Common myeloid progenitor, CD34-positive (primary cell): Measurements from ENCODE around the gene PRRT1B.
A peak's percentile ranks its signal among the peaks of the same experiment; 100 is the strongest.
"Not testable (repeated sequence)": the region's sequence is repeated elsewhere in the genome, so short reads cannot be mapped to it uniquely, and the experiment has no call there.

Experiments used
- CTCF ChIA-PET: fragments of 350-600 bp; sonication (Branson Sonifier 250); formaldehyde crosslinking; loops from one replicate; lab custom pipeline; 2021; ENCODE audit warnings: antibody characterized with exemption; lab: Charles Lee
- POLR2A ChIA-PET: fragments of 350-600 bp; sonication (Branson Sonifier 250); formaldehyde crosslinking; loops from one replicate; lab custom pipeline; 2021; ENCODE audit warnings: antibody characterized with exemption; lab: Charles Lee
- DNase-seq, 3 donors: peaks; one replicate each; pipeline versions ENCODE4 v3.0.0 to v3.0.0-alpha.2; 2013
- H3K27ac ChIP-seq, 2 experiments: 1 replicate in 1 of 2; 2 replicates in 1 of 2; pipeline ENCODE4 v1.7.0; 2013; ENCODE audit warnings: inconsistent platforms in 2 of 2, low read length in 2 of 2, mild to moderate bottlenecking in 2 of 2, low read depth in 1 of 2, moderate library complexity in 1 of 2; ENCODE audit not compliant: severe bottlenecking in 2 of 2, insufficient read depth in 1 of 2, poor library complexity in 1 of 2
- H3K27me3 ChIP-seq, 5 experiments: replicated peaks in 2 of 5; 1 replicate in 3 of 5; 2 replicates in 2 of 5; pipeline versions ENCODE4 v1.6.1 to v1.7.0; 2013; ENCODE audit warnings: low read length in 4 of 5, mild to moderate bottlenecking in 2 of 5, moderate library complexity in 2 of 5, inconsistent platforms in 1 of 5; ENCODE audit not compliant: insufficient read depth in 5 of 5, control insufficient read depth in 4 of 5
- H3K36me3 ChIP-seq, 4 experiments: 1 replicate in 2 of 4; 2 replicates in 2 of 4; pipeline versions ENCODE4 v1.6.1 to v1.7.0; 2013; ENCODE audit warnings: low read length in 3 of 4, control low read depth in 1 of 4, mild to moderate bottlenecking in 1 of 4; ENCODE audit not compliant: control insufficient read depth in 4 of 4, insufficient read depth in 4 of 4
- H3K4me1 ChIP-seq, 4 experiments: 1 replicate in 3 of 4; 2 replicates in 1 of 4; pipeline versions ENCODE4 v1.6.1 to v1.7.1; 2013; ENCODE audit warnings: low read length in 3 of 4, mild to moderate bottlenecking in 3 of 4, control low read depth in 1 of 4, inconsistent platforms in 1 of 4, moderate library complexity in 1 of 4; ENCODE audit not compliant: control insufficient read depth in 4 of 4, insufficient read depth in 4 of 4; ENCODE audit errors: control extremely low read depth in 1 of 4
- H3K4me3 ChIP-seq, 7 experiments: 1 replicate in 4 of 7; 2 replicates in 3 of 7; pipeline versions ENCODE4 v1.5.1 to v1.7.0; 2013; ENCODE audit warnings: mild to moderate bottlenecking in 7 of 7, low read length in 6 of 7, moderate library complexity in 6 of 7, inconsistent platforms in 2 of 7, low read depth in 2 of 7, control low read depth in 1 of 7; ENCODE audit not compliant: insufficient read depth in 4 of 7, control insufficient read depth in 1 of 7; ENCODE audit errors: extremely low read depth in 1 of 7
- H3K9me3 ChIP-seq, 5 experiments: 1 replicate in 4 of 5; 2 replicates in 1 of 5; pipeline versions ENCODE4 v1.6.1 to v1.7.1; 2013; ENCODE audit warnings: low read length in 4 of 5, mild to moderate bottlenecking in 2 of 5, inconsistent platforms in 1 of 5, low read depth in 1 of 5, moderate library complexity in 1 of 5; ENCODE audit not compliant: control insufficient read depth in 4 of 5, insufficient read depth in 2 of 5; ENCODE audit errors: control extremely low read depth in 1 of 5
- WGBS: methylation state at CpG from one replicate; pipeline ENCODE4 v1.1.5; 2013; ENCODE audit not compliant: insufficient coverage; 5-methylcytosine and 5-hydroxymethylcytosine counted together

PRRT1B gene

DNA sequence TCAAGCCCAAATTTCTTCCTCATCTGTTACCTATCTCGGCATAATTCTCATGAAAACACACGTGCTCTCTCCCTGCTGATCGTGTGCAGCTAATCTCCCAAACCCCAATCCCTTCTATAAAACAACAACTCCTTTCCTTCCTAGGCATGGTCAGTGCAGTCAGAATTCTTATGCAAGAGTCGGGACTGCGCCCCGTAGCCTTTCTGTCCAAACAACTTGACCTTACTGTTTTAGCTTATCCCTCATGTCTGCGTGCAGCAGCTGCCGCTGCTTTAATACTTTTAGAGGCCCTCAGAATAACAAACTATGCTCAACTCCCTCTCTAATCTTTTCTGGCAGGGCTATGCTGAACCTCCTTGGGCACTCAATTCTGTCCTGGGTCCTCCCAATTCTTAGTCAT lies 5.1 kb downstream of the PRRT1B start:
- DNase-seq, CTCF ChIA-PET, POLR2A ChIA-PET, H3K9me3 ChIP-seq, H3K27ac ChIP-seq, H3K4me3 ChIP-seq, H3K36me3 ChIP-seq: not testable (repeated sequence)
- Histone ChIP-seq H3K4me1 (peaks cover 0 to 13% (median 9%) of the 10 kb centered on the region in 4 experiments), H3K27me3 (peaks cover 5 to 64% (median 16%) of the 10 kb centered on the region in 5 experiments)
- WGBS = 92% methylated on average over 8 of the region's 8 CpGs

DNA sequence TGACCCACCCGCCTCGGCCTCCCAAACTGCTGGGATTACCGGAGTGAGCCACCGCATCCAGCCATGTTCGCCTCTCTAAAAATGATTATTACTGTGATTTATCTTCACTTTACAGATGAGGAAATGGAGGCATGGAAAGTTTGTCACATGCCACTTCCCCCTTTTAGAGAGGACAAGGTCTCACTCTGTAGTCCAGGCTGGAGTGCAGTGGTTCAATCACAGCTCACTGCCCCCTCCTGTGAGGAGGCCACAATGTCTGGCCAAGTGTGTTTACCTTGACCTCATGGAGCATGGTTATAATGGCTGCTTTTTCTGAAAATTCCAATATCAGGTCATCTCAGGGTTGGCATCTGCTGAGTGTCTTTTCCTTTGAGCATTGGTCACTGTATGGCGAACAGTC lies 6.7 kb downstream of the PRRT1B start:
- POLR2A ChIA-PET = no interaction called here
- H3K36me3 ChIP-seq = no peaks in the 10 kb centered on the region
- no peak overlapping the region for H3K27ac ChIP-seq
- no peak overlapping the region for H3K4me3 ChIP-seq
- DNase-seq = no peak
- peaks cover 5 to 59% (median 20%) of the 10 kb centered on the region in 5 experiments for H3K27me3 ChIP-seq
- peaks cover 0 to 5% (median 3%) of the 10 kb centered on the region in 5 experiments for H3K9me3 ChIP-seq
- CTCF ChIA-PET = no interaction called here
- 100% methylated on average over 2 of the region's 6 CpGs for WGBS
- peaks cover 0 to 2% (median 0%) of the 10 kb centered on the region in 4 experiments for H3K4me1 ChIP-seq

- WGBS = 40% methylated on average over 37 of the region's 60 CpGs
- Histone ChIP-seq H3K27me3 (peaks cover 5 to 41% (median 20%) of the 10 kb centered on the region in 5 experiments), H3K27ac (no peak overlapping the region), H3K4me1 (peaks cover 0 to 2% (median 0%) of the 10 kb centered on the region in 4 experiments), H3K4me3 (no peak overlapping the region), H3K9me3 (peaks cover 0 to 4% (median 1%) of the 10 kb centered on the region in 5 experiments), H3K36me3 (no peaks in the 10 kb centered on the region)
- ChIA-PET POLR2A (no interaction called here), CTCF (interaction anchor here (1.2 kb wide), 1 partner anchor 31 kb away, joined by 5 read pairs; no protein-coding TSS in a partner anchor)
- peak in 1 of 3 donors; percentile 10 for DNase-seq
Measured at GRCh38 chr9:131554087-131554842, 8.9 kb downstream of the PRRT1B start.

DNA sequence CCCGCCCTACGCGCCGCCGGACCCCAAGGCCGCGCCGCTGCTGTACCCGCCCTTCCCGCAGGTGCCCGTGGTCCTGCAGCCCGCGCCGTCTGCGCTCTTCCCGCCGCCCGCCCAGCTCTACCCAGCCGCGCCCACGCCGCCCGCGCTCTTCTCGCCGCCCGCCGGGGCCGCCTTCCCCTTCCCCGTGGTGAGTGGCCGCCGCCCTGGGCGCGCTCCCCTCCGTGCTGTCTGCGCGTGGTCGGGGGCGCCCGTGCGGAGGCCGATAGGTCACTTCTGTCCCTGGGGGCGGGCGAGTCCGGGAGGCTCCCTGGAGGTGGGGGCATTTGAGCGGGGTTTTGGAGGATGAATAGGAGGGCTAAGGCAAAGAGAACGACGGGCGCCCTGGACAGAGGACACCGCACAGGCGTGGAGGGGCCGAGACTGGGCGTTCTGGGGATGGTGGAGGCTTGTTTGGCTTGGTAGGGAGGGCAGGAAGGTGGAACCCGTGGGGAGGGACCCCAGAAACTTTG lies 9.6 kb downstream of the PRRT1B start:
- ChIA-PET CTCF (interaction anchor here (1.2 kb wide), 1 partner anchor 31 kb away, joined by 5 read pairs; no protein-coding TSS in a partner anchor), POLR2A (no interaction called here)
- Histone ChIP-seq H3K4me3 (no peak overlapping the region), H3K36me3 (no peaks in the 10 kb centered on the region), H3K27ac (no peak overlapping the region), H3K9me3 (peaks cover 0 to 4% (median 0%) of the 10 kb centered on the region in 5 experiments), H3K27me3 (peaks cover 5 to 36% (median 20%) of the 10 kb centered on the region in 5 experiments), H3K4me1 (peaks cover 0 to 2% (median 0%) of the 10 kb centered on the region in 4 experiments)
- 14% methylated on average over 32 of the region's 54 CpGs for WGBS
- DNase-seq = peak in 2 of 3 donors; percentile 23 to 44

- 95% methylated on average over 10 of the region's 15 CpGs for WGBS
- CTCF ChIA-PET = interaction anchor here (0.7 kb wide), 1 partner anchor 30 kb away, joined by 3 read pairs; no protein-coding TSS in a partner anchor
- DNase-seq = no peak
Measured at GRCh38 chr9:131555841-131556673, 10.7 kb downstream of the PRRT1B start.

DNA sequence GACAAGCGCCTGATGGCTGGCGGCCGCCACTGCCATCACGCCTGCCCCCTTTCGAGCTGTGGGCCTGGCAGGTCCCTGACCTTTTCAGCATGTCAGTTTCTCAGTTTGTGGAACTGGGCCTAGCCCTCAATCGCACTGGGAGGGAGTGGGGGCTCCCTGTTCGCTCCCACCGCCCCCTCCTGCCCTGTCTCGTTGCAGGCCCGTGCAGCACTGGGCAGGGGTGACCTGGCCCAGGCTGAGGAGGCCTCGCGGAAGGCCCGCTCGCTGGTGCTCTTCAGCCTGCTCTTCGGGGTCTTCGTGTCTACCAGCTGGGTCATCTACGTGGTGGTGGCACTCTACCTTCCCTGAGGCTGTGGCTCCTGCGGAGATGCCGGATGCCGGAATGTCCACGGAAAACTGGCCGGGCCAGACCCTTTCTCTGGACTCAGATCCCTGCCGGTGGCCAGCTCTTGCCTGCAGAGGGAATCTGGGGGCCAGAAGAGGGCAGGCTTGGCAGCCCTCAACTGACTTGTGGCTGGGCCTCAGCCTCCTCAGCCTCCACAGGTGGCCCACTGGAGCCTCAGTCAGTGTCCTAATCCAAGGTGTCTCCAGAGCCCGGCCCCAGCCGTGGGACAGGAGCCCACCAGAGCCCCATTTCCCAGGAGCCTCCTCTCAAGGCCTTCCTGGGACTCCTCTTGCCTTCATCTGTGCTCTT lies 12.7 kb downstream of the PRRT1B start:
- POLR2A ChIA-PET = no interaction called here

More at GRCh38 chr9:131555841-131556673, 10.7 kb downstream of the PRRT1B start:
- Histone ChIP-seq H3K27ac (no peak overlapping the region), H3K36me3 (no peaks in the 10 kb centered on the region), H3K27me3 (peaks cover 5 to 36% (median 20%) of the 10 kb centered on the region in 5 experiments), H3K4me3 (no peak overlapping the region), H3K9me3 (peaks cover 0 to 4% (median 0%) of the 10 kb centered on the region in 5 experiments), H3K4me1 (peaks cover 0 to 2% (median 0%) of the 10 kb centered on the region in 4 experiments)
- POLR2A ChIA-PET = no interaction called here

More for the DNA sequence above, 12.7 kb downstream of the PRRT1B start:
- 98% methylated on average over 25 of the region's 25 CpGs for WGBS
- Histone ChIP-seq H3K4me1 (peaks cover 0 to 2% (median 0%) of the 10 kb centered on the region in 4 experiments), H3K27me3 (peaks cover 5 to 35% (median 20%) of the 10 kb centered on the region in 5 experiments), H3K4me3 (no peak overlapping the region), H3K9me3 (peaks cover 0 to 9% (median 3%) of the 10 kb centered on the region in 5 experiments), H3K27ac (no peak overlapping the region), H3K36me3 (no peaks in the 10 kb centered on the region)
- no peak for DNase-seq
- CTCF ChIA-PET = interaction anchor here (0.8 kb wide), 1 partner anchor 11 kb away, joined by 3 read pairs; no protein-coding TSS in a partner anchor
